ENCODE data around the gene POU2AF1. TPM values are rescaled to one million over a fixed set of nuclear protein-coding genes. Genes with fewer than 3 reads are reported as not detected.

POU2AF1 gene
- total RNA-seq, 1 experiment from 2014 or later, result 0.22 TPM

GRCh38 chr11:111342329-111342728 lies 36.7 kb downstream of the POU2AF1 start:
- POLR2A ChIA-PET, result no interaction called here
- Mint-ChIP-seq H3K4me1 (0 out of 2 replicates have a peak, but pooled peaks cover 2% of the 10 kb centered on the region), H3K36me3 (peaks cover 10% of the 10 kb centered on the region), H3K9me3 (peaks cover 13% of the 10 kb centered on the region), H3K27me3 (ENCODE audit: low read depth) (no peaks in the 10 kb centered on the region), H3K4me3 (no peak overlapping the region), H3K27ac (no peak overlapping the region)
- TF ChIP-seq EMX1 (CRISPR knock-in tag; IDR thresholded peaks at IDR 0.05), result no peak
- TF ChIP-seq JAZF1 (CRISPR knock-in tag; IDR thresholded peaks at IDR 0.05), result no peak
- TF ChIP-seq IRF1 (CRISPR knock-in tag; IDR thresholded peaks at IDR 0.05), result no peak
- TF ChIP-seq IRF2 (CRISPR knock-in tag; IDR thresholded peaks at IDR 0.05; ENCODE audit: borderline replicate concordance, low read depth), result no peak
- no peak for TF ChIP-seq NR2C2 (CRISPR knock-in tag; IDR thresholded peaks at IDR 0.05)
- TF ChIP-seq, protein P1, sequence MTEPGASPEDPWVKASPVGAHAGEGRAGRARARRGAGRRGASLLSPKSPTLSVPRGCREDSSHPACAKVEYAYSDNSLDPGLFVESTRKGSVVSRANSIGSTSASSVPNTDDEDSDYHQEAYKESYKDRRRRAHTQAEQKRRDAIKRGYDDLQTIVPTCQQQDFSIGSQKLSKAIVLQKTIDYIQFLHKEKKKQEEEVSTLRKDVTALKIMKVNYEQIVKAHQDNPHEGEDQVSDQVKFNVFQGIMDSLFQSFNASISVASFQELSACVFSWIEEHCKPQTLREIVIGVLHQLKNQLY (CRISPR knock-in tag; IDR thresholded peaks at IDR 0.05), result no peak
- TF ChIP-seq ZNF232 (CRISPR knock-in tag; IDR thresholded peaks at IDR 0.05), result no peak
- no peak for TF ChIP-seq SP1 (CRISPR knock-in tag; conservative IDR thresholded peaks at IDR 0.05)
- CTCF ChIA-PET, result no interaction called here
- ATAC-seq (no peak), DNase-seq (ENCODE audit: low spot score) (no peak)

DNA sequence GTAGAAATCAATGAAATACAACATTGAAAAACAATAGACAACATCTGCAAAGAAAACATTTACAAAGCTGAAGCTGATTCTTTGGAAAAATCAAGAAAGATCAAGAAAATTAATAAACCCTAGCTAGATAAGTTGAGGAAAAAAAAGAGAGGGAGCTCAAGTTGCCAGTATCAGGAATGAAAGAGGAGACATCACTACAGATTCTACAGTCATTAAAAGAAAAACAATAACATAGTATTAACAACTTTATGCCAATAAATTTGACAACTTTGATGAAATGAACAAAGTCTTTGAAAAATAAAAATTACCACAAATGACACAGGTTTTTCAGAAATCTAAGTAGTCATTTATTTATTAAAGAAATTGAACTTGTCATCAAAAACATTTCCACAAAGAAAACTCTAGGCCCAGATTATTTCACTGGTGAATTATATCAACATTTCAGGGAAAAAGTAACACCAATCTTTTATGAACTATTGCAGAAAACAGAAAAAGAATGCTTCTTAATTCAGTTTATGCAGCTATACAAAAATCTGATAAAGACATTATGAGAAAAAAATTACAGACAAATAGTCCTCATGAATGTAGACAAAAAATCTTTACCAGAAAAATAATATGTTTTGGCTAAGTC lies 39.2 kb downstream of the POU2AF1 start:
- no peak overlapping the region for H3K27ac Mint-ChIP-seq
- H3K27me3 Mint-ChIP-seq (ENCODE audit: low read depth), result no peaks in the 10 kb centered on the region
- peaks cover 13% of the 10 kb centered on the region for H3K9me3 Mint-ChIP-seq
- POLR2A ChIA-PET, result no interaction called here
- peaks cover 10% of the 10 kb centered on the region for H3K36me3 Mint-ChIP-seq
- TF ChIP-seq, protein P2, sequence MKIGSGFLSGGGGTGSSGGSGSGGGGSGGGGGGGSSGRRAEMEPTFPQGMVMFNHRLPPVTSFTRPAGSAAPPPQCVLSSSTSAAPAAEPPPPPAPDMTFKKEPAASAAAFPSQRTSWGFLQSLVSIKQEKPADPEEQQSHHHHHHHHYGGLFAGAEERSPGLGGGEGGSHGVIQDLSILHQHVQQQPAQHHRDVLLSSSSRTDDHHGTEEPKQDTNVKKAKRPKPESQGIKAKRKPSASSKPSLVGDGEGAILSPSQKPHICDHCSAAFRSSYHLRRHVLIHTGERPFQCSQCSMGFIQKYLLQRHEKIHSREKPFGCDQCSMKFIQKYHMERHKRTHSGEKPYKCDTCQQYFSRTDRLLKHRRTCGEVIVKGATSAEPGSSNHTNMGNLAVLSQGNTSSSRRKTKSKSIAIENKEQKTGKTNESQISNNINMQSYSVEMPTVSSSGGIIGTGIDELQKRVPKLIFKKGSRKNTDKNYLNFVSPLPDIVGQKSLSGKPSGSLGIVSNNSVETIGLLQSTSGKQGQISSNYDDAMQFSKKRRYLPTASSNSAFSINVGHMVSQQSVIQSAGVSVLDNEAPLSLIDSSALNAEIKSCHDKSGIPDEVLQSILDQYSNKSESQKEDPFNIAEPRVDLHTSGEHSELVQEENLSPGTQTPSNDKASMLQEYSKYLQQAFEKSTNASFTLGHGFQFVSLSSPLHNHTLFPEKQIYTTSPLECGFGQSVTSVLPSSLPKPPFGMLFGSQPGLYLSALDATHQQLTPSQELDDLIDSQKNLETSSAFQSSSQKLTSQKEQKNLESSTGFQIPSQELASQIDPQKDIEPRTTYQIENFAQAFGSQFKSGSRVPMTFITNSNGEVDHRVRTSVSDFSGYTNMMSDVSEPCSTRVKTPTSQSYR (CRISPR knock-in tag; IDR thresholded peaks at IDR 0.05), result no peak
- no peak for TF ChIP-seq CBFB (CRISPR knock-in tag; IDR thresholded peaks at IDR 0.05; ENCODE audit: low read depth)
- TF ChIP-seq, protein P3, sequence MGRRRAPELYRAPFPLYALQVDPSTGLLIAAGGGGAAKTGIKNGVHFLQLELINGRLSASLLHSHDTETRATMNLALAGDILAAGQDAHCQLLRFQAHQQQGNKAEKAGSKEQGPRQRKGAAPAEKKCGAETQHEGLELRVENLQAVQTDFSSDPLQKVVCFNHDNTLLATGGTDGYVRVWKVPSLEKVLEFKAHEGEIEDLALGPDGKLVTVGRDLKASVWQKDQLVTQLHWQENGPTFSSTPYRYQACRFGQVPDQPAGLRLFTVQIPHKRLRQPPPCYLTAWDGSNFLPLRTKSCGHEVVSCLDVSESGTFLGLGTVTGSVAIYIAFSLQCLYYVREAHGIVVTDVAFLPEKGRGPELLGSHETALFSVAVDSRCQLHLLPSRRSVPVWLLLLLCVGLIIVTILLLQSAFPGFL (CRISPR knock-in tag; IDR thresholded peaks at IDR 0.05; ENCODE audit: borderline replicate concordance), result no peak
- no peak for TF ChIP-seq RORB (CRISPR knock-in tag; IDR thresholded peaks at IDR 0.05)
- no peak for TF ChIP-seq HMGA2 (CRISPR knock-in tag; IDR thresholded peaks at IDR 0.05)
- no peak for TF ChIP-seq GRHL2 (CRISPR knock-in tag; IDR thresholded peaks at IDR 0.05; ENCODE audit: insufficient replicate concordance, severe bottlenecking)
- TF ChIP-seq, protein P4, sequence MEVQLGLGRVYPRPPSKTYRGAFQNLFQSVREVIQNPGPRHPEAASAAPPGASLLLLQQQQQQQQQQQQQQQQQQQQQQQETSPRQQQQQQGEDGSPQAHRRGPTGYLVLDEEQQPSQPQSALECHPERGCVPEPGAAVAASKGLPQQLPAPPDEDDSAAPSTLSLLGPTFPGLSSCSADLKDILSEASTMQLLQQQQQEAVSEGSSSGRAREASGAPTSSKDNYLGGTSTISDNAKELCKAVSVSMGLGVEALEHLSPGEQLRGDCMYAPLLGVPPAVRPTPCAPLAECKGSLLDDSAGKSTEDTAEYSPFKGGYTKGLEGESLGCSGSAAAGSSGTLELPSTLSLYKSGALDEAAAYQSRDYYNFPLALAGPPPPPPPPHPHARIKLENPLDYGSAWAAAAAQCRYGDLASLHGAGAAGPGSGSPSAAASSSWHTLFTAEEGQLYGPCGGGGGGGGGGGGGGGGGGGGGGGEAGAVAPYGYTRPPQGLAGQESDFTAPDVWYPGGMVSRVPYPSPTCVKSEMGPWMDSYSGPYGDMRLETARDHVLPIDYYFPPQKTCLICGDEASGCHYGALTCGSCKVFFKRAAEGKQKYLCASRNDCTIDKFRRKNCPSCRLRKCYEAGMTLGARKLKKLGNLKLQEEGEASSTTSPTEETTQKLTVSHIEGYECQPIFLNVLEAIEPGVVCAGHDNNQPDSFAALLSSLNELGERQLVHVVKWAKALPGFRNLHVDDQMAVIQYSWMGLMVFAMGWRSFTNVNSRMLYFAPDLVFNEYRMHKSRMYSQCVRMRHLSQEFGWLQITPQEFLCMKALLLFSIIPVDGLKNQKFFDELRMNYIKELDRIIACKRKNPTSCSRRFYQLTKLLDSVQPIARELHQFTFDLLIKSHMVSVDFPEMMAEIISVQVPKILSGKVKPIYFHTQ (CRISPR knock-in tag; IDR thresholded peaks at IDR 0.05), result no peak
- TF ChIP-seq, protein P5, sequence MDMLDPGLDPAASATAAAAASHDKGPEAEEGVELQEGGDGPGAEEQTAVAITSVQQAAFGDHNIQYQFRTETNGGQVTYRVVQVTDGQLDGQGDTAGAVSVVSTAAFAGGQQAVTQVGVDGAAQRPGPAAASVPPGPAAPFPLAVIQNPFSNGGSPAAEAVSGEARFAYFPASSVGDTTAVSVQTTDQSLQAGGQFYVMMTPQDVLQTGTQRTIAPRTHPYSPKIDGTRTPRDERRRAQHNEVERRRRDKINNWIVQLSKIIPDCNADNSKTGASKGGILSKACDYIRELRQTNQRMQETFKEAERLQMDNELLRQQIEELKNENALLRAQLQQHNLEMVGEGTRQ (CRISPR knock-in tag; IDR thresholded peaks at IDR 0.05), result no peak
- TF ChIP-seq NR2C2 (CRISPR knock-in tag; IDR thresholded peaks at IDR 0.05), result no peak
- TF ChIP-seq NR1H2 (CRISPR knock-in tag; IDR thresholded peaks at IDR 0.05), result no peak
- TF ChIP-seq ZNF512 (CRISPR knock-in tag; IDR thresholded peaks at IDR 0.05; ENCODE audit: borderline replicate concordance), result no peak
- TF ChIP-seq GTF2I (CRISPR knock-in tag; conservative IDR thresholded peaks at IDR 0.05), result no peak
- no peak for TF ChIP-seq FOXP4 (CRISPR knock-in tag; IDR thresholded peaks at IDR 0.05)
- TF ChIP-seq ZBTB21 (CRISPR knock-in tag; IDR thresholded peaks at IDR 0.05; ENCODE audit: borderline replicate concordance), result no peak
- TF ChIP-seq KAT7 (CRISPR knock-in tag; IDR thresholded peaks at IDR 0.05; ENCODE audit: borderline replicate concordance), result no peak
- TF ChIP-seq TEAD1 (CRISPR knock-in tag; IDR thresholded peaks at IDR 0.05), result no peak
- no peak overlapping the region for H3K4me3 Mint-ChIP-seq
- H3K4me1 Mint-ChIP-seq, result peaks cover 20% of the 10 kb centered on the region
- no peak for ATAC-seq
- DNase-seq (ENCODE audit: low spot score), result no peak
- CTCF ChIA-PET, result no interaction called here
